ENCODE data around the gene METTL2B. TPM values are rescaled to one million over a fixed set of nuclear protein-coding genes. Genes with fewer than 3 reads are reported as not detected.
"Not testable (repeated sequence)": the region's sequence is repeated elsewhere in the genome, so short reads cannot be mapped to it uniquely, and the experiment has no call there.

METTL2B gene
- polyA plus RNA-seq, 3 donors = 6.9 to 16.1 (median 8.4) TPM

DNA sequence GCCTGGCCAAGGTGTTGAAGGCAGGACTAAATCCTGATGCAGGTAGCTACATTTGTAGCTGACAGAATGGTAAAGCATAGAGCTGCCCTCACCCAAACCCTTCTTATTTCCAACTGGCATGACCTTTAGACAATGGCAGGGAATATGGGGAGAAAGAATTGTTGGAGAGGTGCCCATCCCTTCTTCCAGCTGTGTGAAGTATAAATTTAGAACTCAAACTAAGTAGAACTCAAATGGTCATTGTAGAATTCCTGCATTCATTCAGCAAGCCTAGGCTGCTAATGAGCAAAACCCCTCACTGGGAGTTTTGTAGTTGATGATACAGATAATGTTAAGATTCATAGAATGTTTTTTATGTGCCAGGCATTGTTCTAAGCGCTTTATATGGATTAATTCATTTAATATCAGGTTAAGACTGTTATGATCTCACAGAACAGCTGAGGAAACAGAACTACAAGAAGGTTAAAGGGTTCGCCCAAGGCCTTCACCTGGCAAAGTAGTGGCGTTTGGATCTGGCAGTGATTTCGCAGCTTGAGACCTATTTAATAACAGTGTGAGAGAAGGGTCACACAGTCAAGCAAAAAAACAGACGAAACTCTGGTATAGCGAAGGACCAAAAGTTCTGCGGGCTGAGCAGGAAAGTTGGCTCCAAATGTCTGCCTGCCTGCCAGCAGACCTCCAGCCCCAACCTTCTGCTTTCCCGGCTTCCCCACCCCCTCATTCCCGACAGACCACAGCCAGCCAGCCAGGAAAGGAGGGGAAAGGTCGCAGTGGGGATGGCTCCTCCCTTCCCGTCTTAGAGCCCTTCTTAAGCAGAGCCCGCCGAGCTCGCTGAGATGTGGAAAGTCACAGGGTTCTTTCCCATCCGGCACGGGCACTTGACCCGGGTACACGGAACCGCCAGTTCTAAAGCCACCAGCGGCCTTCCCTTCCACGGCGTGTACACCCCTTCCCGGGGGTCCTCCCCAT is 22.4 kb upstream of the METTL2B start:
- H3K27ac ChIP-seq (ENCODE audit: low read depth, low read length) = peak overlapping the region; percentile 92
- 24 to 38% (median 34%) methylated on average over 23 of the region's 23 CpGs for WGBS, 3 donors

DNA sequence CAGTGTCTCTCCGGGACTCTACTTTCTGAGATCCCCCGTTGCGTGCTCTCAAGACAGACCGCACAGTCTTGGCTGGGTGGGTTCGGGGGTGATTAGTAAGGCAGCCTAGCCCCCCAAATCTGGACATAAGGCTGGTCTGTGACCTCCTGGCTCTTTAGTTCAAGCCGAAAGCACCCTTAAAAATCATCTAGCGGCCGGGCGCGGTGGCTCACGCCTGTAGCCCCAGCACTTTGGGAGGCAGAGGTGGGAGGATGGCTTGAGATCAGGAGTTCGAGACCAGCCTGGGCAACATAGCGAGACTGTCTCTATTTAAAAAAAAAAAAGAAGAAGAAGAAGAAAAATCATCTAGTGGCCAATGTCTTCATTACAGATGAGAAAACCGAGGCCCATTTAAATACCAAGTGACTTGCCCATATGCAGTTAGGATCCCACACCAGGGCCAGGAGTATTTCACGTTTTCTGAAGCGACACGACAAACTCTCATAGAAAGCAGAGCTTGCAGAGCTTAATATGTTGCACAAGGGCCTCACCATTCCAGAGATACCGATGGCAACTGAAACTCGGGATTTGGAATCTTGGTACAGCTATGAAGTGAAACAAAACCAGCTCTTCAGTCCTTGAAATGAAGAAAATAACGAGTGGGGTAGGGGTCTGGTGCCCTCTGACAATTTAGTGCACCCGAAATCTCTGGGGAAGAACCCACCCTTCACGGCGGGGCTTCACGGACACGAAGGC is 21.6 kb upstream of the METTL2B start:
- 44 to 48% (median 45%) methylated on average over 25 of the region's 25 CpGs for WGBS, 3 donors
- H3K27ac ChIP-seq (ENCODE audit: low read depth, low read length) = peak overlapping the region; percentile 92

GRCh38 chr7:128455543-128456254 is 20.8 kb upstream of the METTL2B start, which contains the start of gene HILPDA:
Gene HILPDA (plus strand): TSS chr7:128455878. CDS start chr7:128457269, 1,391 bp downstream.
- H3K27ac ChIP-seq (ENCODE audit: low read depth, low read length) = peak within 1 kb of the TSS; percentile 92
- WGBS, 3 donors = 0 to 1% (median 0%) methylated on average over 56 to 64 of the region's 64 CpGs

DNA sequence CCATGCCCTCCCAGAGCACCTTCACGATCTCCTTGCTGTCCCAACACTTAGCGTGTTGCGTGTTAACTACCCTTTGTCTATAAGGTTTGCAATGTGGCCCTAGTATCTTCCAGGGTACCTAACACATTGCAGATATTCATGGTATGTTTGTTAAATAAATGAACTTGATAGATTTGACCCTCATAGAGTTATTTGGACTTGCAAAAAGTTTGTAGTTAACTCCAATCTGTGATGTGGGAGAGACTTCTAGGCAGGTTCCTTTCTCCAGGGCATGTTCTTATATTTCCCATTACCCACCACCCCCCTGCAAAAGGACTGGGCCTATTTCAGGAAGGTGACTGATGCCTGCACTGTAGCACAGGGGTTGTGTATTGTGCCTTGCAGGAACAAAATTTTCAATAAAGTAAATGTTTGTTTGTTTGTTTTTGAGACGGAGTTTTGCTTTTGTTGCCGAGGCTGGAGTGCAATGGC is 20.3 kb upstream of the METTL2B start:
- 6 to 10% (median 8%) methylated on average over 5 of the region's 5 CpGs for WGBS, 3 donors
- no peak overlapping the region for H3K27ac ChIP-seq (ENCODE audit: low read depth, low read length)

DNA sequence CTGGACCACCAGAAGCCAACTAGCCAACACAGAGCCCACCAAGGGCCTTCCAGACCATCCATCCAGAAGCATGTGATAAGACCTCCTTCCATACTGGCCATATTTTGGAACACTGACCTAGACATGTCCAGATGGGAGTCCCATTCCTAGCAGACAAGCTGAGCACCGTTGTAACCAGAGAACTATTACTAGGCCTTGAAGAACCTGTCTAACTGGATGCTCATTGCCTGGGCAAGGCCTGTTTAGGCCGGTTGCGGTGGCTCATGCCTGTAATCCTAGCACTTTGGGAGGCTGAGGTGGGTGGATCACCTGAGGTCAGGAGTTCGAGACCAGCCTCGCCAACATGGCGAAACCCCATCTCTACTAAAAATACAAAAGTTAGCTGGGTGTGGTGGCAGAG is 19.2 kb upstream of the METTL2B start:
- WGBS, 3 donors = 79 to 93% (median 90%) methylated on average over 6 of the region's 6 CpGs
- not testable (repeated sequence) for H3K27ac ChIP-seq (ENCODE audit: low read depth, low read length)

DNA sequence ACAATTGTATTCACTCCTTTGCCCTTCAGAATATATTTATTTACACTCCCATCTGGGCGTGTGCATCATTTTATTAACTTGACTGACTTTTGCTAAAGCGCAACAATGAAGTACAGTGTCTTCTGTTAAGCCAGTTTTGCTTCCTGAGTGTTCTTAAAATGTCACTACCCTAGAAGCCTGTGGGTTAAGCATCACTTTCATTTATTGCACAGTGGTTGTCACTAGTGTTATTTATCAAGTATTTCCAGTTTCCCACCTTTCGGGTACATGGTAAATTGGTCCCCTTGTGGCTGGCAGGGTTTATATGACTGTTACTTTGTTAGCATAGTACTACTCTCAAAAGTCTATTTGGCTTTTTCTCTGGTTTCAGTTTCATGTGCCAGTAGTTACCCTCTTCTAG is 17.6 kb upstream of the METTL2B start:
- H3K27ac ChIP-seq (ENCODE audit: low read depth, low read length) = no peak overlapping the region
- WGBS, 3 donors = 52 to 58% (median 57%) methylated on average over 3 of the region's 3 CpGs

DNA sequence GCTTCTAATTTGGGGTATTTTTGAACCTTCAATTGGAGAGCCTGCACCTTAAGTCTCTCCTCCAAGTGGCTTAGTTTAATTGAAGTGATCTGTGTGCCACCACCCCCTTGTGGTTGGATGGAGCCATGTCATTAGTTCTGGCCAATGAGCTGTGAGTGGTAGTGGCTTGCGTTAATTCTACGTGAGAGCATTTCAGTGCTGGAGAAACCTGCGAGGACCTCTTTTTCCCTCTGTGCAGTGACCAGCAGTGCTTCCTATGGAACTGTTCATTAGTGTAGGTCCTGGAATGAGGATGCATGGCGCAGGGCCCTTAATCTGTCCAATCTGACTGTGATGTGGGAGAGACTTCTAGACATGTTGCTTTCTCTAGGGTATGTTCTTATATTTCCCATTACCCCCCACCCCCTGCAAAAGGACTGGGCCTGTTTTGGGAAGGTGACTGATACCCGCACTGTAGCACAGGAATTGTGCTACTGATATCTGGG is 17.1 kb upstream of the METTL2B start:
- 35 to 42% (median 36%) methylated on average over 5 of the region's 5 CpGs for WGBS, 3 donors
- H3K27ac ChIP-seq (ENCODE audit: low read depth, low read length) = no peak overlapping the region

GRCh38 chr7:128462460-128462859 is 14.1 kb upstream of the METTL2B start:
- no peak overlapping the region for H3K27ac ChIP-seq (ENCODE audit: low read depth, low read length)
- 69 to 90% (median 80%) methylated on average over 5 of the region's 5 CpGs for WGBS, 3 donors

- not testable (repeated sequence) for H3K27ac ChIP-seq (ENCODE audit: low read depth, low read length)
Measured at GRCh38 chr7:128463345-128463744, 13.2 kb upstream of the METTL2B start.

GRCh38 chr7:128463933-128464332 is 12.6 kb upstream of the METTL2B start:
- WGBS, 3 donors = 68 to 88% (median 86%) methylated on average over 7 of the region's 8 CpGs

More at GRCh38 chr7:128463345-128463744, 13.2 kb upstream of the METTL2B start:
- 92 to 96% (median 94%) methylated on average over 23 to 30 of the region's 30 CpGs for WGBS, 3 donors

DNA sequence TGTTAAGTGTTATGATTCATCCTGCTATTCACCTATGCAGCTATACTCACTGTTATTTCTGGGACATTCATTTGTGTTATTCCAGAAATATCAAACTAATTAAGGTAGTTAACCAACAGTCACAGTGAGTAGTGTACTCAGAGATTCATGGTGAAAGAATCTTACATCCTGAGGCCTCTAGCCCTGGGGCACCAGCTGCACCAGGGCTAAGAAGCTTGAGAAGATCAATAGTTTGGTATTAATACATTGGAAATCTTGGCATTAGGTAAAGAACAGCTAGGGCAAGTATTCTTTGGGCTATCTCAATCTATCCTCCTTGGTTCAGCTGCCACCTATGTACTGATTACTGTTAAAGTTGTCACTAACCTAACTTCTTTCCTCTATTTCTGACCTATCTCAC is 9.7 kb upstream of the METTL2B start:
- not testable (repeated sequence) for H3K27ac ChIP-seq (ENCODE audit: low read depth, low read length)

More at GRCh38 chr7:128463933-128464332, 12.6 kb upstream of the METTL2B start:
- H3K27ac ChIP-seq (ENCODE audit: low read depth, low read length) = not testable (repeated sequence)

- 2 to 5% (median 3%) methylated on average over 4 of the region's 4 CpGs for WGBS, 3 donors
- not testable (repeated sequence) for H3K27ac ChIP-seq (ENCODE audit: low read depth, low read length)
Measured at GRCh38 chr7:128477336-128477690, 765 bp downstream of the METTL2B start.

GRCh38 chr7:128479082-128479481 is 2.5 kb downstream of the METTL2B start:
- H3K27ac ChIP-seq (ENCODE audit: low read depth, low read length) = not testable (repeated sequence)

GRCh38 chr7:128488134-128488533 is 11.6 kb downstream of the METTL2B start:
- WGBS, 3 donors = 92 to 97% (median 94%) methylated on average over 6 of the region's 6 CpGs
- H3K27ac ChIP-seq (ENCODE audit: low read depth, low read length) = not testable (repeated sequence)

More at GRCh38 chr7:128479082-128479481, 2.5 kb downstream of the METTL2B start:
- 80 to 91% (median 88%) methylated on average over 3 to 4 of the region's 4 CpGs for WGBS, 3 donors

GRCh38 chr7:128497405-128497804 is 20.9 kb downstream of the METTL2B start:
- 92 to 97% (median 95%) methylated on average over 9 of the region's 9 CpGs for WGBS, 3 donors

DNA sequence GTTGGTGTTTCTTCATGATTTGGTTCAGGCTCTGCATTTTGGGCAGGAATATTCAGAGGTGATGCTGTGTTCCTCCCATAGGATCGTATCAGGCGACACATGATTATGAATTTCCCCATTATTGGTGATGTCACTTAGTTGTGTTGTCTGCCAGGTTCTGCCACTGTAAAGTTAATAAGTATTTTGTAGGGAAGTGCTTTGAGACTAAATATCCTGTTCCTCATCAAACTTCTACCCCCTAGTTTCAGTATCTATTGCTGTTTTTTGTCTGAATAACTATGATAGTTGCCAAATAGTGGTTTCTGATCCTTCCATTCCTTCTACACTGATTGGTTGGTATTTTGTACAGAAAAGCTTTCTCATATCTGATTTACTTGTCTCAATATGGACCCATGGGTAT is 28.9 kb downstream of the METTL2B start:
- 87 to 100% (median 88%) methylated on average over 2 of the region's 2 CpGs for WGBS, 3 donors
- H3K27ac ChIP-seq (ENCODE audit: low read depth, low read length) = not testable (repeated sequence)

More at GRCh38 chr7:128497405-128497804, 20.9 kb downstream of the METTL2B start:
- H3K27ac ChIP-seq (ENCODE audit: low read depth, low read length) = no peak overlapping the region

- H3K27ac ChIP-seq (ENCODE audit: low read depth, low read length) = not testable (repeated sequence)
- WGBS, 3 donors = 90 to 94% (median 93%) methylated on average over 3 of the region's 3 CpGs
Measured at GRCh38 chr7:128506819-128507218, 30.3 kb downstream of the METTL2B start.

DNA sequence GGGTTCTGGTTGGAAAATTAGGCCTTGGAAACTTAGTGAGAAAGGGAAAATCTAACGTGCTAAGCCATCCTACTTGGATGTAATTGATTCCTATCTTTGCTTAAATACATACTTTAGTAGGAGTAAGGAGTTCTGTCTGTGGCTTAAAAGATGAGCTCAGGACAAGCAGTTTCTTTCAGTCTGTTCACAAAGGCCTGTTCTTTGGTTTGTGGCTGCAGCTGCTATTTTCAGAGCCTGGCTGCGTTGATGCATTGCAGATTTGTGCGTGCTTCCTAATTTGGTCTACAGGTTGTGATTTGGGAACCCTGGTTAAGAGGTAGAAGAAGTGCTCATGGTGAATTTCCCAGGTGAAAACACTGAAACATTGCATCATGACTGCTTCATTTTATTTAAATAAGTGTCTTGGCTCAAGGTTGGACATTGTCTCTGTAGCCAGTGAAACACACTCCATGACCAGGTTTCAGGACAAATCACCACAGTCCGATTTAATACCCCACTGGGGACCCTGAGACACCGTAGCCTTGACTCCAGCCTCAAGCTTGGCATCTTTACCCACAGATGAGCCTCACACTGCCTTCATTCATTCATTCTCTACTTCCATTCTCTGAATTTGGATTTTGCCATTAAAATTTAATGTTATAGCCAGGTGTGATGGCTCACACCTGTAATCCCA is 30.9 kb downstream of the METTL2B start:
- WGBS, 3 donors = 82 to 89% (median 88%) methylated on average over 5 of the region's 5 CpGs
- not testable (repeated sequence) for H3K27ac ChIP-seq (ENCODE audit: low read depth, low read length)

Data from adipose tissue (tissue), 3 donors.